Kidney tubule cell (primary cell): Measurements from ENCODE around the gene PIGS.
"Not testable (repeated sequence)": the region's sequence is repeated elsewhere in the genome, so short reads cannot be mapped to it uniquely, and the experiment has no call there.

Source experiments
- DNase-seq: peaks from one replicate; pipeline ENCODE4 v3.0.0-alpha.2; 2018; ENCODE audit warnings: low spot score

Gene PIGS

GRCh38 chr17:28571361-28572122 is at the start of gene PIGS:
TSS of gene PIGS (minus strand) at chr17:28571524. CDS start at chr17:28571496, 28 bp downstream.
- DNase-seq = peak; percentile 94

- DNase-seq = no peak
Measured at GRCh38 chr17:28620010-28620409, 48.7 kb upstream of the PIGS start.

GRCh38 chr17:28618464-28618863 is 47.1 kb upstream of the PIGS start:
- no peak for DNase-seq

GRCh38 chr17:28616281-28616680 is 45.0 kb upstream of the PIGS start:
- no peak for DNase-seq

- DNase-seq = no peak
Measured at GRCh38 chr17:28615260-28615940, 44.1 kb upstream of the PIGS start.

- DNase-seq = no peak
Measured at GRCh38 chr17:28613931-28614381, 42.6 kb upstream of the PIGS start, which contains the start of gene RSKR. TSS of gene RSKR (minus strand) at chr17:28614185. CDS start at chr17:28614161, 24 bp downstream.

- DNase-seq = peak; percentile 19
Measured at GRCh38 chr17:28612936-28613872, 41.9 kb upstream of the PIGS start.

- no peak for DNase-seq
Measured at GRCh38 chr17:28612531-28612930, 41.2 kb upstream of the PIGS start.

- DNase-seq = no peak
Measured at GRCh38 chr17:28610376-28610775, 39.1 kb upstream of the PIGS start.

- DNase-seq = not testable (repeated sequence)
Measured at GRCh38 chr17:28604031-28604430, 32.7 kb upstream of the PIGS start.

GRCh38 chr17:28599311-28600184 is 28.2 kb upstream of the PIGS start:
- peak; percentile 84 for DNase-seq

GRCh38 chr17:28598799-28599310 is 27.5 kb upstream of the PIGS start, which contains the start of gene SPAG5:
TSS of gene SPAG5 (minus strand) at chr17:28599025. CDS start at chr17:28598946, 79 bp downstream.
- DNase-seq = peak; percentile 90

GRCh38 chr17:28598389-28598788 is 27.1 kb upstream of the PIGS start:
- DNase-seq = no peak

- DNase-seq = no peak
Measured at GRCh38 chr17:28597606-28598383, 26.5 kb upstream of the PIGS start.

GRCh38 chr17:28592260-28592659 is 20.9 kb upstream of the PIGS start:
- no peak for DNase-seq

GRCh38 chr17:28585851-28586250 is 14.5 kb upstream of the PIGS start:
- no peak for DNase-seq

GRCh38 chr17:28584434-28584833 is 13.1 kb upstream of the PIGS start:
- no peak for DNase-seq

GRCh38 chr17:28582513-28582912 is 11.2 kb upstream of the PIGS start:
- no peak for DNase-seq

GRCh38 chr17:28580959-28581358 is 9.6 kb upstream of the PIGS start:
- DNase-seq = no peak

- no peak for DNase-seq
Measured at GRCh38 chr17:28579526-28579925, 8.2 kb upstream of the PIGS start.
